ENCODE data around the gene COL5A1. TPM values are rescaled to one million over a fixed set of nuclear protein-coding genes. Genes with fewer than 3 reads are reported as not detected.
A peak's percentile ranks its signal among the peaks of the same experiment; 100 is the strongest.

The COL5A1 gene
- total RNA-seq, 1 donor, result 188 TPM

DNA sequence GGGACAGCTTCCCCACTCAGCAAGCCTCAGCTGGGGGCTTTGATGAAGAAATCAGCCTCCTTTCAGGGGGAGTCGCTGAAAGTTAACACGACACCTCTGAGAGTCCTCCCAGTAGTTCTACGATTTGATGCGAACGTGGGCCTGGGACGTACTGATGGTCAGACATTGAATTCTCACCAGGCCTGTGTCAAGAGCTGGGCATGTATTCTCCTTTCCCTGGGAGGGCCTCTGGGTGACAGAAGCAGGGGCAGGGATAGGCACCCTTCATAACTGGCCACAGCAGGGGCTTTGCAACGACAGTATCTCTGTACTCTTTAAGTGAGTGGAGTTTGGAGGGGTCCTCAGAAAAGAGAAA lies 15.6 kb upstream of the COL5A1 start:
- DNase-seq (ENCODE audit: low read depth), result no peak
- no peak overlapping the region for H3K4me3 ChIP-seq (ENCODE audit: low read depth, low read length)
- TF ChIP-seq, protein P1, sequence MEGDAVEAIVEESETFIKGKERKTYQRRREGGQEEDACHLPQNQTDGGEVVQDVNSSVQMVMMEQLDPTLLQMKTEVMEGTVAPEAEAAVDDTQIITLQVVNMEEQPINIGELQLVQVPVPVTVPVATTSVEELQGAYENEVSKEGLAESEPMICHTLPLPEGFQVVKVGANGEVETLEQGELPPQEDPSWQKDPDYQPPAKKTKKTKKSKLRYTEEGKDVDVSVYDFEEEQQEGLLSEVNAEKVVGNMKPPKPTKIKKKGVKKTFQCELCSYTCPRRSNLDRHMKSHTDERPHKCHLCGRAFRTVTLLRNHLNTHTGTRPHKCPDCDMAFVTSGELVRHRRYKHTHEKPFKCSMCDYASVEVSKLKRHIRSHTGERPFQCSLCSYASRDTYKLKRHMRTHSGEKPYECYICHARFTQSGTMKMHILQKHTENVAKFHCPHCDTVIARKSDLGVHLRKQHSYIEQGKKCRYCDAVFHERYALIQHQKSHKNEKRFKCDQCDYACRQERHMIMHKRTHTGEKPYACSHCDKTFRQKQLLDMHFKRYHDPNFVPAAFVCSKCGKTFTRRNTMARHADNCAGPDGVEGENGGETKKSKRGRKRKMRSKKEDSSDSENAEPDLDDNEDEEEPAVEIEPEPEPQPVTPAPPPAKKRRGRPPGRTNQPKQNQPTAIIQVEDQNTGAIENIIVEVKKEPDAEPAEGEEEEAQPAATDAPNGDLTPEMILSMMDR (IDR thresholded peaks at IDR 0.05; ENCODE audit: insufficient read depth, low read length), result no peak

DNA sequence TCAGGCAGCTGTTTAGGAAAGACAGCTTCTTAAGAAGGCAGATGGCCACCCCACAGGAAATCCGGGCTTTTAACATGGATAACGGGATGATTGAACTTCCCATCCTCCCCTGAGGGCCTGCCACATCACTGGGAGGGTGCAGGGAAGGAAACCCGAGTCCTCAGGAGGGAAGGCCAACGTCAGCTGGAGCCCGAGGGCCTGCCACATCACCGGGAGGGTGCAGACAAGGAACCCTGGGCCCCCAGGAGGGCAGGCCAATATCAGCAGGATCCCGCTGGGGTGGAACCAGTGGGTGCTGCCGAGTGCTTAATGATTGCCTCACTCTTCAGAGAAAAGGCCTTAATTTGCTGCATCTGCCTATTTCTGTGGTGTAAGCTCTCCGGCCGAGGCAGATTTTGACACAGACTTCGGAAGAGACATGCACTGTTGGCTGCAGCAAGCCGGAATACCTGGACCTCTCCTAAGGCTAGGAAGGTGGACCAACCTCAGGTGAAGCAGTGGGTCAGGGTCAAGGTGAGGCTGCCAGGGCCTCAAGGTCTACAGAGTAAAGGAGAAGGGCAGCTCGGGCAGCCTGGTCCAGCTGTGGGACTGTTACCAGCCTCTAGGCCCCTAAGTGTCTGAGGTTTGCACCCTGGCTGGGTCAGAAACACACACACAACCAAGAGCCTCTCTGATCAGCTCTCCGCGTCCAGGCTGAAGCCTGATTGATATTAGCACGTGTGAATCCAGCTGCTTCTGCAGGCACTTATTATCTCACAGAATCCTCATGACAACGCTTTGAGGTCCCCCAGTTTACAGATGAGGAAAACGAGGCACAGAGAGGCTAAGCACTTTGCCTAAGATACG lies 14.8 kb upstream of the COL5A1 start:
- no peak overlapping the region for H3K4me3 ChIP-seq (ENCODE audit: low read depth, low read length)
- TF ChIP-seq, protein P1 (IDR thresholded peaks at IDR 0.05; ENCODE audit: insufficient read depth, low read length), result no peak
- no peak for DNase-seq (ENCODE audit: low read depth)

DNA sequence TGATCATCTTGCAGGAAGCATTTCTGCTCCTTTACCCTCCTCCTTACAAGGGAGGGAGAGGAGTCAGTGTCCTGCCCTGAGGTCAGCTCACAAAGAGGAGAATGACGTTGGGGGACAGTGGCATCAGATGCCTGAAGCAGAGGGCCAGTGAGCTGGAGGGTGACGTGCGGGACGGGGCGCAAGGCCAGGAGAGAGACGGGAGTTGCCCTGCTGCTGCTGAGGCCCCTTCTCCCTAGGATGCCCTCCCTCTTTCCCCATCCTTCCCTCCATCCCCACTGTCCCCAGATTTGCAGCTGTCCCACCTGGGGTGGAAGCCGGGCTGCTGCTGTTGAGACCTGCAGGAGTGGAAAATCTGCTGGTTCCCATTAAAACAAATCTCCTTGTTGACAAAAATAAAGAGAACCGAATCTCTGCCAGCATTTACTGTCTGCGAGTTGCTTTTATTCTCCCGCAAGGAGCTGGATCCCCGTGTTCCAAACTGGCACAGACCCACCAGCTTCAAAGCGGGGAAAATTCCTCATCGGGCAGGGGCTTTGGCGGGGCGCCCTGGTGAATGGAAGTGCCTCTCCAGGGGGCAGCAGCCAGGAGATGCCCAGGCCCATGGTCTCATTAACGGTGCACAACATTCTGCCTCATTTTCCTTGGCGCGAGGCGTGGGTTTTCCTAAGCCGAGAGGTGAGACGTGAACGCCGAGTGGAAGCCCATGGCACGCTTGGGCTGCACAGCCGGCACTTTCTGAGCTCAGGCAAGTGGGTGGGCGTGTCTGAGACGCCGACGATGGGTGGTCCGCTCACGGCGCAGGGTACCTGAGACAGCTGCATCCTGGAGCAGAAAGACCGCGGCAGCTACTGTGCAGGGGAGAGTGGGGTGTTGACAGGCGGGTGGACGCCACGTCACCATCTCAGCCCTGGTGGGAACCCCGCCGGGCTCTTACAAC lies 13.9 kb upstream of the COL5A1 start:
- TF ChIP-seq, protein P1 (IDR thresholded peaks at IDR 0.05; ENCODE audit: insufficient read depth, low read length), result no peak

DNA sequence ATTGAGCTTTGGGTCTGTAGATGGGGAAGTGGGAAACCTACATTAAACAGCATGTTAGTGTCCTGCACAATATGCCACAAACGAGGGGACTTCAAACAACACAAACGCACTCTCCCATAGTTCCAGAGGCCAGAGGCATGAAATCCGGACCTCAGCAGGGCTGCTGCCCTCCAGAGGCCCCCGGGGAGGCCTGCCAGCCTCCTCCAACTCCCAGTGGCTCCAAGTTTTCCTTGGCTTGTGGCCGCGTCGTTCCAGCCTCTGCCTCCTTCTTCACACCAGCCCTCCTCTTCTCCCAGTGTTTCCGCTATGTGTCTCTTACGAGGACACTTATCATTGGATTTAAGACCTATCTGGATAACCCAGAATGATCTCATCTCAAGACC lies 13.3 kb upstream of the COL5A1 start:
- H3K4me3 ChIP-seq (ENCODE audit: low read depth, low read length), result no peak overlapping the region
- TF ChIP-seq, protein P1 (IDR thresholded peaks at IDR 0.05; ENCODE audit: insufficient read depth, low read length), result no peak
- no peak for DNase-seq (ENCODE audit: low read depth)

More for the DNA sequence above, 13.9 kb upstream of the COL5A1 start:
- no peak overlapping the region for H3K4me3 ChIP-seq (ENCODE audit: low read depth, low read length)
- no peak for DNase-seq (ENCODE audit: low read depth)

DNA sequence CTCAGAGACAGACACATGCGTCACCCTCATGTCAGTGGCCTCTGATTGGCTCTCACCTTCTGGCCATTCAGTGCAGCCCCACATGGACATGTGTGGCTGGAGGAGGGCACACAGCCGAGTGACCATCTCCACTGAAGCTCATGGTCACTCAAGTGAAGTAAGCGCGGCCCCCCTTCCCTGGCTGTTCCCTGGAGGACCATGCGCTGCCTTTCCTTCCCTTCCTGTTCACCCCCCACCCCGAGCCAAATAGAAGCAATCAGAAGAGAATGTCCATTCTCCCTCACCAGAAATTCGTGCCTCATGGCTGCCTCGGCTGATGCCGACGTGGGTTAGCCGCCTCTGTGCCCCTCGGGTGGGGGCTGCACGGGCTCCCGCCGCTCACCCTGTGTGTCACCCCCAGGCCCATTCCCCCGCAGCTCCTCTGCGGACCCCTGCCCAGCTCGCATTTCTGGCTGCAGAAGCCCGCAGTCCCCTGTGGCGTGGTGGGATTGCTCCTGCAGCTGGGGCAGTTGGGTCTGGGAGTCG lies 12.5 kb upstream of the COL5A1 start:
- TF ChIP-seq, protein P1 (IDR thresholded peaks at IDR 0.05; ENCODE audit: insufficient read depth, low read length), result no peak
- DNase-seq (ENCODE audit: low read depth), result no peak

DNA sequence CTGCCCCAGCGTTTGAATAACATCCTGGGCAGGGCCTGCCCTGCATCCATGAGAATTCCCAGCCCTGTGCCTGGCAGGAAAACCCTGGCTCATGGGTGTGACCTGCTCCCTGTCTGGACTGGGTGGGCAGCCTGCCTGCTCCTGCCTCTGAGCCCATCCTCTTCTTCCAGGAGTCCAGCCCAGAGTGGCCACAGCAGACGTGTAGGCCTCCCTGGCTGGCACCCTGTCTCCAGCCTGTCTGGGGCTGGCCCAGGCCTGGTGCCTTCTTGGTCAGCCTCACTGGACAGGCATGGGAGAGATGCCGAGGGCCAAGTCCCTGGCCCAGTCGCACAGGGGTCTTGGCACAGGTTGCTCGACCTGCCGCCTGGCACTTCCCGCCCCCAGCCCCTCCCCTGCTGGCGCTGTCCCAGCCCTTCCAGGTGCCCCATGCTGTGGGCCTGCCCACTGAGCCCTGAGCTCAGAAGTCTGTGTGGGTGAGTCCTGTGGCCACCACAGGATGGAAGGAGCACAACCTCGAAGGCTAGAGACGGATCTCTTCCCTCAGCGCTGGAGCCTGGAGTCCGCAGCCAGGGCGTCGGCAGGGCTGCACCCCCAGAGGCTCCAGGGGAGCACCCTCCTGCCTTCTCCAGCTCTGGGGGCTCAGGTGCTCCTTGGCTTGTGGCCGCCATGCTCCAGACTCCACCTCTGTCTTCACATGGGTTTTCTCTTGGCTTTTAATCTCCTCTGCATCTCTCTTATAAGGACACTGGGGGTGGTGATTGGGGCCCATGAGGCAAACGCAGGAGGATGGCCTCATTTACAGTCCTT lies 11.8 kb upstream of the COL5A1 start:
- TF ChIP-seq, protein P1 (IDR thresholded peaks at IDR 0.05; ENCODE audit: insufficient read depth, low read length), result no peak
- DNase-seq (ENCODE audit: low read depth), result peak; percentile 33
- H3K4me3 ChIP-seq (ENCODE audit: low read depth, low read length), result no peak overlapping the region

More for the DNA sequence above, 12.5 kb upstream of the COL5A1 start:
- H3K4me3 ChIP-seq (ENCODE audit: low read depth, low read length), result no peak overlapping the region
